ENCODE measurements around the gene EHMT1.

EHMT1 gene

GRCh38 chr9:137674976-137675320 is 56.1 kb downstream of the EHMT1 start:
- DNase-seq, result no peak

GRCh38 chr9:137676998-137677397 is 58.2 kb downstream of the EHMT1 start:
- no peak for DNase-seq

- no peak for DNase-seq
These were observed 59.4 kb downstream of the EHMT1 start for GRCh38 chr9:137678202-137678601.

GRCh38 chr9:137679249-137679648 is 60.4 kb downstream of the EHMT1 start:
- DNase-seq, result no peak

GRCh38 chr9:137679695-137680305 is 61.0 kb downstream of the EHMT1 start:
- no peak for DNase-seq

- no peak for DNase-seq
These were observed 61.9 kb downstream of the EHMT1 start for GRCh38 chr9:137680444-137681358.

GRCh38 chr9:137682428-137683105 is 63.8 kb downstream of the EHMT1 start:
- DNase-seq, result peak; percentile 85

GRCh38 chr9:137683262-137683864 is 64.6 kb downstream of the EHMT1 start:
- no peak for DNase-seq

- no peak for DNase-seq
These were observed 66.4 kb downstream of the EHMT1 start for GRCh38 chr9:137685035-137685740.

- DNase-seq, result no peak
These were observed 67.1 kb downstream of the EHMT1 start for GRCh38 chr9:137685741-137686420.

- no peak for DNase-seq
These were observed 69.5 kb downstream of the EHMT1 start for GRCh38 chr9:137688261-137688660.

- peak; percentile 27 for DNase-seq
These were observed 69.9 kb downstream of the EHMT1 start for GRCh38 chr9:137688725-137689124.

GRCh38 chr9:137689745-137690529 is 71.1 kb downstream of the EHMT1 start:
- no peak for DNase-seq

GRCh38 chr9:137690930-137691645 is 72.3 kb downstream of the EHMT1 start:
- DNase-seq, result no peak

GRCh38 chr9:137691646-137692351 is 73.0 kb downstream of the EHMT1 start:
- DNase-seq, result peak; percentile 87

GRCh38 chr9:137694236-137694959 is 75.6 kb downstream of the EHMT1 start:
- no peak for DNase-seq

- DNase-seq, result peak; percentile 49
These were observed 76.4 kb downstream of the EHMT1 start for GRCh38 chr9:137694962-137695875.

All from NCI-H510A treated with DMSO at 0.1 percent for 48 hours (cell line).